HepG2 (cell line): ENCODE results near the gene TUBGCP6. TPM values are rescaled to one million over a fixed set of nuclear protein-coding genes. Genes with fewer than 3 reads are reported as not detected.

ENCODE experiments used
- ATAC-seq: fragments of 200-7000 bp; cut with Tn5 transposase; 3 replicates; pipeline ENCODE4 v1.9.1; 2020; ENCODE audit warnings: mild to moderate bottlenecking, moderate library complexity
- BruUV-seq: library from RNA; stranded (reverse); fragments of 400-500 nt; replicated peaks from 2 replicates; lab custom pipeline; 2021; lab: Mats Ljungman, UMichigan
- CTCF ChIA-PET: fragments of 300-600 bp; formaldehyde crosslinking; extraction: SDS; loops from one replicate; lab custom pipeline; 2021; ENCODE audit warnings: low total read pairs, inconsistent platforms, low intra/inter-chr PET ratio; lab: Yijun Ruan, JAX
- POLR2A ChIA-PET: fragments of 350-600 bp; sonication (Branson Sonifier 250); formaldehyde crosslinking; loops from one replicate; lab custom pipeline; 2020; ENCODE audit warnings: antibody characterized with exemption, inconsistent platforms; lab: Yijun Ruan, JAX
- DNase-seq: peaks from one replicate; pipeline ENCODE4 v3.0.0-alpha.2; 2015; ENCODE audit warnings: low spot score
- FAIRE-seq: peaks from 3 replicates; lab custom pipeline; 2011; peaks lifted over from hg19 to GRCh38; lab: Jason Lieb, UNC
- H2AFZ ChIP-seq: one replicate; pipeline ENCODE4 v1.6.1; 2011; ENCODE audit warnings: low read length, inconsistent platforms
- H3K27ac ChIP-seq: fragments of 300-600 bp; 3 replicates; pipeline ENCODE4 v1.8.0; 2011; ENCODE audit warnings: mixed run types, mild to moderate bottlenecking, mixed read lengths, low read length, inconsistent platforms; ENCODE audit not compliant: insufficient read depth; ENCODE audit errors: extremely low read length
- H3K27me3 ChIP-seq, 2 experiments: fragments of 200-600 bp in 1 of 2; 2 replicates in 1 of 2; 3 replicates in 1 of 2; pipeline versions ENCODE4 v1.6.0 to v1.8.0; 2011; ENCODE audit warnings: low read length in 2 of 2, mild to moderate bottlenecking in 2 of 2, moderate library complexity in 2 of 2, inconsistent platforms in 1 of 2; ENCODE audit not compliant: insufficient read depth in 2 of 2, control insufficient read depth in 1 of 2
- H3K36me3 ChIP-seq, 2 experiments: fragments of 200-600 bp in 1 of 2; replicated peaks in 1 of 2; 2 replicates in 1 of 2; 3 replicates in 1 of 2; pipeline versions ENCODE4 v1.5.1 to v1.8.0; 2011; ENCODE audit warnings: low read length in 2 of 2, inconsistent platforms in 1 of 2; ENCODE audit not compliant: insufficient read depth in 2 of 2, control insufficient read depth in 1 of 2
- H3K4me1 ChIP-seq: 2 replicates; pipeline ENCODE4 v1.5.1; 2012; ENCODE audit warnings: low read length, inconsistent platforms; ENCODE audit not compliant: insufficient read depth
- H3K4me2 ChIP-seq: 2 replicates; pipeline ENCODE4 v1.6.0; 2011; ENCODE audit warnings: low read depth, low read length, inconsistent platforms
- H3K4me3 ChIP-seq, 3 experiments: fragments of 200-600 bp in 1 of 3; sonication (generic), shearing (Covaris generic) in 1 of 3; replicated peaks in 1 of 3; 2 replicates each; pipeline ENCODE4 v1.5.1; 2011 to 2016; ENCODE audit warnings: low read length in 3 of 3, inconsistent platforms in 2 of 3, low read depth in 2 of 3, mild to moderate bottlenecking in 2 of 3, control low read depth in 1 of 3, mixed read lengths in 1 of 3; ENCODE audit not compliant: insufficient read depth in 1 of 3
- H3K79me2 ChIP-seq: one replicate; pipeline ENCODE4 v1.6.1; 2011; ENCODE audit warnings: low read length, inconsistent platforms; ENCODE audit not compliant: insufficient read depth
- H3K9ac ChIP-seq: 2 replicates; pipeline ENCODE4 v1.6.0; 2011; ENCODE audit warnings: mild to moderate bottlenecking, low read depth, low read length, inconsistent platforms; ENCODE audit not compliant: insufficient read depth
- H3K9me3 ChIP-seq: 2 replicates; pipeline ENCODE4 v1.5.1; 2012; ENCODE audit warnings: mild to moderate bottlenecking, low read length
- H4K20me1 ChIP-seq: 2 replicates; pipeline ENCODE4 v1.6.0; 2011; ENCODE audit warnings: inconsistent platforms, mild to moderate bottlenecking, low read length, moderate library complexity; ENCODE audit not compliant: insufficient read depth
- AGO2 ChIP-seq: fragments of 200-400 bp; formaldehyde crosslinking; optimal IDR thresholded peaks from 2 replicates; pipeline ENCODE3; 2017; ENCODE audit warnings: mild to moderate bottlenecking, low read depth, low read length, moderate library complexity
- HHEX ChIP-seq: IDR thresholded peaks from 2 replicates; pipeline ENCODE4 v1.6.1; 2016; ENCODE audit warnings: control low read depth
- RBFOX2 ChIP-seq: fragments of 200-400 bp; formaldehyde crosslinking; IDR thresholded peaks from 2 replicates; pipeline ENCODE4 v1.6.1; 2017; ENCODE audit warnings: low read depth, mild to moderate bottlenecking, low read length
- ZBTB33 ChIP-seq: sonication (generic); formaldehyde crosslinking; IDR thresholded peaks from 2 replicates; pipeline ENCODE4 v1.4.0; 2020; ENCODE audit warnings: missing genetic modification reagents
- ZFP90 ChIP-seq: sonication (generic); formaldehyde crosslinking; IDR thresholded peaks from 2 replicates; pipeline ENCODE4 v1.8.0; 2022; ENCODE audit warnings: missing genetic modification reagents, mild to moderate bottlenecking, inconsistent platforms, borderline replicate concordance
- ZNF160 ChIP-seq: sonication (generic); formaldehyde crosslinking; IDR thresholded peaks from 2 replicates; pipeline ENCODE4 v1.8.0; 2022; ENCODE audit warnings: mild to moderate bottlenecking, inconsistent platforms, missing genetic modification reagents
- ZNF33B ChIP-seq: sonication (generic); formaldehyde crosslinking; IDR thresholded peaks from 2 replicates; pipeline ENCODE4 v1.5.1; 2020; ENCODE audit warnings: mild to moderate bottlenecking, missing genetic modification reagents
- WGBS: methylation state at CpG from one replicate; pipeline ENCODE4 v1.1.6; 2017; ENCODE audit warnings: low lambda C conversion rate; 5-methylcytosine and 5-hydroxymethylcytosine counted together
- in situ Hi-C: cut with HindIII; loops from 2 replicates; pipeline ENCODE4 v1.10.0; 2017; ENCODE audit warnings: low pct_unique_long_range_greater_than_20kb; ENCODE audit not compliant: extremely low pct_ligation_motif_present
- intact Hi-C: fragments of 100-400 bp; cut with micrococcal nuclease; formaldehyde crosslinking; loops from one replicate; pipeline ENCODE4 v1.10.0; 2022; ENCODE audit not compliant: unreplicated experiment
- polyA plus RNA-seq, 8 experiments: library from polyadenylated mRNA; depleted of rRNA in 3 of 8; stranded (reverse) in 7 of 8; unstranded in 1 of 8; fragments of >200 nt; fragmentation: Illumina TruSeq in 4 of 8; extraction: Trizol in 4 of 8; gene quantifications; 2 replicates each; pipeline versions ENCODE4 v1.2.1 to v1.2.3, GENCODE V29; 2011 to 2016; ENCODE audit warnings: low read depth in 4 of 8, missing spikeins in 1 of 8, mixed read lengths in 1 of 8; ENCODE audit not compliant: insufficient read depth in 1 of 8
- total RNA-seq, 5 experiments: library from RNA; depleted of rRNA; stranded (reverse); fragments of >200 nt; fragmentation: Illumina TruSeq; extraction: Trizol; gene quantifications; 2 replicates each; pipeline ENCODE4 v1.2.3, GENCODE V29; 2016; ENCODE audit warnings: low read depth in 1 of 5

Gene TUBGCP6
- total and polyA plus RNA-seq, 2 of the 13 experiments (the other 11 are each of a cell fraction or from before 2014, with no cell fraction given) = 14.6 to 15.7 TPM

GRCh38 chr22:50282361-50283155 lies 37.7 kb upstream of the TUBGCP6 start:
- BruUV-seq = no TSS peak
- Histone ChIP-seq H2AFZ (no peak overlapping the region), H3K36me3 (peaks cover 36 to 52% of the 10 kb centered on the region in 2 experiments; a peak in 4 of 5 replicates), H3K9ac (no peak overlapping the region), H4K20me1 (no peaks in the 10 kb centered on the region), H3K4me1 (no peaks in the 10 kb centered on the region), H3K27ac (no peak overlapping the region), H3K4me3 (no peak overlapping the region), H3K9me3 (no peaks in the 10 kb centered on the region), H3K27me3 (no peaks in the 10 kb centered on the region), H3K79me2 (no peaks in the 10 kb centered on the region), H3K4me2 (no peak overlapping the region)
- ATAC-seq (no peak), FAIRE-seq (no peak), DNase-seq (no peak)
- ChIA-PET POLR2A (no interaction called here), CTCF (no interaction called here)
- WGBS = 98% methylated on average over 37 of the region's 45 CpGs
- in situ Hi-C loops = no loop called here
- TF ChIP-seq HHEX (CRISPR knock-in tag) = no peak
- TF ChIP-seq AGO2 = peak; percentile 30
- TF ChIP-seq ZNF160 (CRISPR knock-in tag) = no peak
- peak; percentile 50; the same call in 1 of the 2 replicates for TF ChIP-seq ZBTB33 (CRISPR knock-in tag)
- no peak for TF ChIP-seq ZFP90 (CRISPR knock-in tag)
- intact Hi-C loops = no loop called here

GRCh38 chr22:50281957-50282356 lies 37.1 kb upstream of the TUBGCP6 start:
- no peak overlapping the region for H3K27ac ChIP-seq
- no peak overlapping the region for H3K9ac ChIP-seq
- WGBS = 100% methylated on average over 6 of the region's 25 CpGs
- peaks cover 35 to 53% of the 10 kb centered on the region in 2 experiments; a peak in 4 of 5 replicates for H3K36me3 ChIP-seq
- ATAC-seq = no peak
- no peak for DNase-seq
- H3K4me1 ChIP-seq = no peaks in the 10 kb centered on the region
- no peaks in the 10 kb centered on the region for H3K79me2 ChIP-seq
- TF ChIP-seq ZNF33B (CRISPR knock-in tag) = no peak
- peak; percentile 19; the same call in 1 of the 2 replicates for TF ChIP-seq RBFOX2
- peak; percentile 20 for TF ChIP-seq AGO2
- no peaks in the 10 kb centered on the region for H3K9me3 ChIP-seq
- no peak overlapping the region for H3K4me3 ChIP-seq
- no peak for FAIRE-seq
- BruUV-seq = no TSS peak
- no peak overlapping the region for H2AFZ ChIP-seq
- intact Hi-C loops (no loop called here), in situ Hi-C loops (no loop called here)
- ChIA-PET POLR2A (no interaction called here), CTCF (no interaction called here)
- H4K20me1 ChIP-seq = no peaks in the 10 kb centered on the region
- H3K27me3 ChIP-seq = no peaks in the 10 kb centered on the region
- no peak overlapping the region for H3K4me2 ChIP-seq
